ENCODE measurements around the gene ABLIM3.

Gene ABLIM3

GRCh38 chr5:149099920-149100319 lies 41.4 kb upstream of the ABLIM3 start:
- DNase-seq (ENCODE audit: low read depth in 1 of 2, low spot score in 1 of 2) = no peak
- TF ChIP-seq CTCF (IDR thresholded peaks at IDR 0.05; ENCODE audit: insufficient read depth, low read length) (no peak), REST (IDR thresholded peaks at IDR 0.05; ENCODE audit: insufficient replicate concordance, low read depth) (no peak), GABPA (IDR thresholded peaks at IDR 0.05; ENCODE audit: low read depth) (no peak), SPI1 (IDR thresholded peaks at IDR 0.05; ENCODE audit: borderline replicate concordance, low read depth) (no peak), POLR2AphosphoS5 (IDR thresholded peaks at IDR 0.05; ENCODE audit: low read depth) (no peak)
- H3K27me3 ChIP-seq (ENCODE audit: insufficient read depth, poor library complexity, severe bottlenecking) = no peaks in the 10 kb centered on the region
- H3K4me3 ChIP-seq (replicated peaks; ENCODE audit: insufficient read depth, low read length) = no peak overlapping the region
- H3K27ac ChIP-seq (replicated peaks) = no peak overlapping the region

- no peak overlapping the region for H3K4me3 ChIP-seq (replicated peaks; ENCODE audit: insufficient read depth, low read length)
- no peak for TF ChIP-seq CTCF (IDR thresholded peaks at IDR 0.05; ENCODE audit: insufficient read depth, low read length)
- TF ChIP-seq REST (IDR thresholded peaks at IDR 0.05; ENCODE audit: insufficient replicate concordance, low read depth) = no peak
- TF ChIP-seq GABPA (IDR thresholded peaks at IDR 0.05; ENCODE audit: low read depth) = no peak
- no peak for TF ChIP-seq SPI1 (IDR thresholded peaks at IDR 0.05; ENCODE audit: borderline replicate concordance, low read depth)
- no peak for TF ChIP-seq POLR2AphosphoS5 (IDR thresholded peaks at IDR 0.05; ENCODE audit: low read depth)
- no peak overlapping the region for H3K27ac ChIP-seq (replicated peaks)
- no peaks in the 10 kb centered on the region for H3K27me3 ChIP-seq (ENCODE audit: insufficient read depth, poor library complexity, severe bottlenecking)
- DNase-seq (ENCODE audit: low read depth in 1 of 2, low spot score in 1 of 2) = no peak
Measured at GRCh38 chr5:149100331-149100730, 41.0 kb upstream of the ABLIM3 start.

GRCh38 chr5:149108651-149109280 lies 32.5 kb upstream of the ABLIM3 start:
- Histone ChIP-seq H3K27me3 (ENCODE audit: insufficient read depth, poor library complexity, severe bottlenecking) (no peaks in the 10 kb centered on the region), H3K27ac (replicated peaks) (no peak overlapping the region), H3K4me3 (replicated peaks; ENCODE audit: insufficient read depth, low read length) (no peak overlapping the region)
- no peak for DNase-seq (ENCODE audit: low read depth in 1 of 2, low spot score in 1 of 2)
- no peak for TF ChIP-seq CTCF (IDR thresholded peaks at IDR 0.05; ENCODE audit: insufficient read depth, low read length)
- TF ChIP-seq SPI1 (IDR thresholded peaks at IDR 0.05; ENCODE audit: borderline replicate concordance, low read depth) = no peak
- no peak for TF ChIP-seq GABPA (IDR thresholded peaks at IDR 0.05; ENCODE audit: low read depth)
- TF ChIP-seq POLR2AphosphoS5 (IDR thresholded peaks at IDR 0.05; ENCODE audit: low read depth) = no peak
- no peak for TF ChIP-seq REST (IDR thresholded peaks at IDR 0.05; ENCODE audit: insufficient replicate concordance, low read depth)
